ENCODE data around the gene SQOR. TPM values are rescaled to one million over a fixed set of nuclear protein-coding genes. Genes with fewer than 3 reads are reported as not detected.

Gene SQOR
- total and polyA plus RNA-seq, 10 donors = 21.5 to 79.6 (median 56.1) TPM

GRCh38 chr15:45657764-45658545 is 23.1 kb downstream of the SQOR start:
- H3K27me3 ChIP-seq (replicated peaks in 1 of 7) = no peaks in the 10 kb centered on the region
- no peak overlapping the region for H3K4me3 ChIP-seq
- no peak for DNase-seq
- 77 to 90% (median 78%) methylated on average over 8 of the region's 8 CpGs for WGBS, 5 donors
- peaks cover 13 to 75% (median 46%) of the 10 kb centered on the region in 6 donors for H3K4me1 ChIP-seq
- peaks cover 0 to 48% (median 29%) of the 10 kb centered on the region in 6 donors for H3K36me3 ChIP-seq
- no peaks in the 10 kb centered on the region for H3K9me3 ChIP-seq
- H3K27ac ChIP-seq = peak overlapping the region in 1 of 8 donors; percentile 19
- TF ChIP-seq, protein P1, sequence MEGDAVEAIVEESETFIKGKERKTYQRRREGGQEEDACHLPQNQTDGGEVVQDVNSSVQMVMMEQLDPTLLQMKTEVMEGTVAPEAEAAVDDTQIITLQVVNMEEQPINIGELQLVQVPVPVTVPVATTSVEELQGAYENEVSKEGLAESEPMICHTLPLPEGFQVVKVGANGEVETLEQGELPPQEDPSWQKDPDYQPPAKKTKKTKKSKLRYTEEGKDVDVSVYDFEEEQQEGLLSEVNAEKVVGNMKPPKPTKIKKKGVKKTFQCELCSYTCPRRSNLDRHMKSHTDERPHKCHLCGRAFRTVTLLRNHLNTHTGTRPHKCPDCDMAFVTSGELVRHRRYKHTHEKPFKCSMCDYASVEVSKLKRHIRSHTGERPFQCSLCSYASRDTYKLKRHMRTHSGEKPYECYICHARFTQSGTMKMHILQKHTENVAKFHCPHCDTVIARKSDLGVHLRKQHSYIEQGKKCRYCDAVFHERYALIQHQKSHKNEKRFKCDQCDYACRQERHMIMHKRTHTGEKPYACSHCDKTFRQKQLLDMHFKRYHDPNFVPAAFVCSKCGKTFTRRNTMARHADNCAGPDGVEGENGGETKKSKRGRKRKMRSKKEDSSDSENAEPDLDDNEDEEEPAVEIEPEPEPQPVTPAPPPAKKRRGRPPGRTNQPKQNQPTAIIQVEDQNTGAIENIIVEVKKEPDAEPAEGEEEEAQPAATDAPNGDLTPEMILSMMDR (IDR thresholded peaks at IDR 0.05 in 8 of 11, conservative IDR thresholded peaks at IDR 0.05 in 3 of 11) = no peak
- TF ChIP-seq POLR2AphosphoS5 (IDR thresholded peaks at IDR 0.05) (no peak), POLR2A (IDR thresholded peaks at IDR 0.05) (no peak)
- intact Hi-C loops (cut with DNase I; ENCODE audit: low total_unique reads) = no loop called here

GRCh38 chr15:45660231-45660979 is 25.6 kb downstream of the SQOR start:
- intact Hi-C loops (cut with DNase I; ENCODE audit: low total_unique reads) = no loop called here
- no peak for DNase-seq
- Histone ChIP-seq H3K4me3 (no peak overlapping the region), H3K9me3 (no peaks in the 10 kb centered on the region), H3K36me3 (peaks cover 0 to 72% (median 46%) of the 10 kb centered on the region in 6 donors), H3K27me3 (replicated peaks in 1 of 7) (no peaks in the 10 kb centered on the region), H3K27ac (peak overlapping the region in 6 of 8 donors; percentile 4 to 58 (median 38)), H3K4me1 (peaks cover 3 to 51% (median 23%) of the 10 kb centered on the region in 6 donors)
- WGBS, 5 donors = 70 to 78% (median 75%) methylated on average over 5 of the region's 5 CpGs
- no peak for TF ChIP-seq POLR2AphosphoS5 (IDR thresholded peaks at IDR 0.05)
- TF ChIP-seq POLR2A (IDR thresholded peaks at IDR 0.05) = no peak
- TF ChIP-seq, protein P1 (IDR thresholded peaks at IDR 0.05 in 8 of 11, conservative IDR thresholded peaks at IDR 0.05 in 3 of 11) = no peak

DNA sequence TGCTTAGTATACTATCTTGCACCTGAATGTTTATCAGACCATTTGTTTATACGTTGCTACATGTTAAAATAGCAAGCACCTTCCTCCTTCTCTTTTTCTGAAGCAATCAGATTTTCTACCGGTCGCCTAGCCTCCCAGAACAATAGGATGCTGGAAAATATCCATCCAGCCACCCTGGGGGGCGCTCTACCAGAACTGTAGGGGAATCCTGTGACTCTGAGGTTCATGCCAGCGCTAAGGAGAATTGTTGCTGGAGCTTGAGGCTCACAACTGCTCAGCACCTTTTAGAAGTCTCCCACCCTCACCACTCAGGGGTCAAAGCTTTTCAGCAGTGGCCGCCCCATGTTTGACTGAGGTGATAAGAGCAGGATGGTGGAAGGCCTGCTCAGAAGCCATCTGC is 27.5 kb downstream of the SQOR start:
- 79 to 92% (median 89%) methylated on average over 6 of the region's 6 CpGs for WGBS, 5 donors
- intact Hi-C loops (cut with DNase I; ENCODE audit: low total_unique reads) = no loop called here
- Histone ChIP-seq H3K9me3 (no peaks in the 10 kb centered on the region), H3K4me3 (no peak overlapping the region), H3K4me1 (peaks cover 3 to 33% (median 14%) of the 10 kb centered on the region in 6 donors), H3K36me3 (peaks cover 0 to 86% (median 49%) of the 10 kb centered on the region in 6 donors), H3K27me3 (replicated peaks in 1 of 7) (no peaks in the 10 kb centered on the region), H3K27ac (no peak overlapping the region)
- no peak for DNase-seq
- TF ChIP-seq, protein P1 (IDR thresholded peaks at IDR 0.05 in 8 of 11, conservative IDR thresholded peaks at IDR 0.05 in 3 of 11) = no peak
- TF ChIP-seq POLR2AphosphoS5 (IDR thresholded peaks at IDR 0.05) = no peak
- TF ChIP-seq POLR2A (IDR thresholded peaks at IDR 0.05) = no peak

DNA sequence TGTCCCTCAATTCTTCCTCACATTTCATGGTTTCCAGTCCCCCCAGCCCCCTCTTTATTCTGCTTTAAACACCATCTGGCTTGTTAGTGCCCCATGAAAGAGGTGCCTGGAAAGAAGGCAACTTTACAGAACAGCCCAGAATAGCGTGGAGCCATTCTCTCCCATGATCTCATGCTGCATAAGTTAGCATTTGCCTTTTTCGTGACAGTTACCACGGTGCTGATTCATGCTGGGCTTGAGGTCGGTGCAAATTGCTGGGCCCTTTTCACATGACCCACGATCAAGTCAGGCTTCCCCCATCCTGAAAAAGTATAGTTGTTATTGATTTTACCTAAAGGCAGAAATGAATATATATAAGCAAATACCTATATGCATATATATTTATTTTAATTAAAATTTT is 29.6 kb downstream of the SQOR start:
- H3K9me3 ChIP-seq = no peaks in the 10 kb centered on the region
- H3K27ac ChIP-seq = no peak overlapping the region
- WGBS, 5 donors = 50 to 74% (median 64%) methylated on average over 5 of the region's 5 CpGs
- no peak for DNase-seq
- peaks cover 0 to 94% (median 60%) of the 10 kb centered on the region in 6 donors for H3K36me3 ChIP-seq
- no peak for TF ChIP-seq POLR2A (IDR thresholded peaks at IDR 0.05)
- no peak for TF ChIP-seq POLR2AphosphoS5 (IDR thresholded peaks at IDR 0.05)
- TF ChIP-seq, protein P1 (IDR thresholded peaks at IDR 0.05 in 8 of 11, conservative IDR thresholded peaks at IDR 0.05 in 3 of 11) = no peak
- intact Hi-C loops (cut with DNase I; ENCODE audit: low total_unique reads) = no loop called here
- no peak overlapping the region for H3K4me3 ChIP-seq
- H3K4me1 ChIP-seq = peaks cover 0 to 17% (median 4%) of the 10 kb centered on the region in 6 donors
- no peaks in the 10 kb centered on the region for H3K27me3 ChIP-seq (replicated peaks in 1 of 7)

All from spleen (tissue), 11 donors.